HCT116 (cell line): Measurements from ENCODE around the gene MMP24. TPM values are rescaled to one million over a fixed set of nuclear protein-coding genes. Genes with fewer than 3 reads are reported as not detected.
A peak's percentile ranks its signal among the peaks of the same experiment; 100 is the strongest.

Source experiments
- ATAC-seq: fragments of 200-7000 bp; cut with Tn5 transposase; 2 replicates; pipeline ENCODE4 v1.9.1; 2020; ENCODE audit warnings: mild to moderate bottlenecking, moderate library complexity
- BruUV-seq: library from RNA; stranded (reverse); fragments of 400-500 nt; replicated peaks from 2 replicates; lab custom pipeline; 2021; lab: Mats Ljungman, UMichigan
- CTCF ChIA-PET: fragments of 300-600 bp; sonication (Branson Sonifier 250); formaldehyde crosslinking; loops from one replicate; lab custom pipeline; 2021; ENCODE audit warnings: antibody characterized with exemption; lab: Charles Lee
- POLR2A ChIA-PET: fragments of 300-600, 350-600 bp; sonication (Branson Sonifier 250); formaldehyde crosslinking; loops from one replicate; lab custom pipeline; 2021; ENCODE audit warnings: antibody characterized with exemption; lab: Charles Lee
- RAD21 ChIA-PET, 2 experiments: fragments of 300-600 bp; sonication (Branson Sonifier 250); formaldehyde crosslinking; loops; one replicate each; lab custom pipeline; 2023; ENCODE audit warnings: low total read pairs in 2 of 2; ENCODE audit not compliant: uncharacterized antibody in 2 of 2, unreplicated experiment in 2 of 2, low non-redundant PET in 1 of 2; lab: Charles Lee
- DNase-seq: peaks from one replicate; pipeline ENCODE4 v3.0.0-alpha.2; 2010; ENCODE audit warnings: low read depth, low spot score
- H2AFZ ChIP-seq: fragments of 200-600 bp; shearing (Covaris generic), sonication (generic); 2 replicates; pipeline ENCODE4 v1.6.1; 2017; ENCODE audit warnings: low read depth, mixed run types, mixed read lengths, antibody characterized with exemption, low read length; ENCODE audit not compliant: poor library complexity, severe bottlenecking
- H3K27ac ChIP-seq: 2 replicates; pipeline ENCODE4 v1.5.1; 2012; ENCODE audit warnings: low read depth, low read length
- H3K27me3 ChIP-seq: fragments of 200-600 bp; sonication (generic); 2 replicates; pipeline ENCODE4 v1.6.1; 2016; ENCODE audit warnings: mixed run types, low read length, mixed read lengths; ENCODE audit not compliant: insufficient read depth
- H3K36me3 ChIP-seq, 2 experiments: fragments of 200-500 bp in 1 of 2; fragments of 200-600 bp in 1 of 2; sonication (Bioruptor generic) in 1 of 2; sonication (generic) in 1 of 2; 2 replicates each; pipeline versions ENCODE4 v1.5.1 to v1.6.1; 2014 to 2016; ENCODE audit warnings: low read length in 2 of 2, inconsistent platforms in 1 of 2, mixed read lengths in 1 of 2, mixed run types in 1 of 2; ENCODE audit not compliant: insufficient read depth in 2 of 2, control insufficient read depth in 1 of 2
- H3K4me1 ChIP-seq, 2 experiments: fragments of 200-600 bp in 1 of 2; sonication (generic) in 1 of 2; 2 replicates each; pipeline versions ENCODE4 v1.5.1 to v1.6.1; 2012 to 2017; ENCODE audit warnings: low read length in 2 of 2, inconsistent platforms in 1 of 2, mild to moderate bottlenecking in 1 of 2, mixed read lengths in 1 of 2, mixed run types in 1 of 2, moderate library complexity in 1 of 2; ENCODE audit not compliant: insufficient read depth in 2 of 2, control insufficient read depth in 1 of 2
- H3K4me2 ChIP-seq: fragments of 200-600 bp; sonication (generic); 2 replicates; pipeline ENCODE4 v1.6.1; 2017; ENCODE audit warnings: mixed run types, low read length, mixed read lengths
- H3K4me3 ChIP-seq, 2 experiments: fragments of 200-600 bp in 1 of 2; sonication (generic) in 1 of 2; replicated peaks in 1 of 2; 2 replicates each; pipeline ENCODE4 v1.5.1; 2011 to 2016; ENCODE audit warnings: low read length in 2 of 2, control low read depth in 1 of 2, low read depth in 1 of 2, mild to moderate bottlenecking in 1 of 2, mixed read lengths in 1 of 2, mixed run types in 1 of 2
- H3K79me2 ChIP-seq: fragments of 200-600 bp; sonication (generic); 2 replicates; pipeline ENCODE4 v1.6.1; 2017; ENCODE audit warnings: mild to moderate bottlenecking, mixed run types, low read length, moderate library complexity, mixed read lengths; ENCODE audit not compliant: insufficient read depth
- H3K9ac ChIP-seq: fragments of 200-600 bp; sonication (generic); 2 replicates; pipeline ENCODE4 v1.6.1; 2016; ENCODE audit warnings: low read length, mixed read lengths
- H3K9me2 ChIP-seq: fragments of 200-600 bp; sonication (generic), shearing (Covaris generic); 2 replicates; pipeline ENCODE4 v1.6.1; 2017; ENCODE audit warnings: mixed run types, mild to moderate bottlenecking, moderate library complexity; ENCODE audit not compliant: insufficient read depth
- H3K9me3 ChIP-seq, 2 experiments: fragments of 200-500 bp in 1 of 2; fragments of 200-600 bp in 1 of 2; sonication (Bioruptor generic) in 1 of 2; sonication (generic) in 1 of 2; 2 replicates each; pipeline ENCODE4 v1.6.1; 2014 to 2017; ENCODE audit warnings: low read length in 2 of 2, mixed read lengths in 2 of 2, inconsistent platforms in 1 of 2, low read depth in 1 of 2, mild to moderate bottlenecking in 1 of 2, mixed run types in 1 of 2, moderate library complexity in 1 of 2; ENCODE audit not compliant: control insufficient read depth in 1 of 2, insufficient read depth in 1 of 2
- H4K20me1 ChIP-seq: fragments of 200-600 bp; sonication (generic), shearing (Covaris generic); 2 replicates; pipeline ENCODE4 v1.6.1; 2017; ENCODE audit warnings: mixed run types, mild to moderate bottlenecking, moderate library complexity; ENCODE audit not compliant: insufficient read depth
- CBX3 ChIP-seq: IDR thresholded peaks from 2 replicates; pipeline ENCODE4 v1.6.1; 2012; ENCODE audit warnings: low read depth
- CEBPB ChIP-seq: IDR thresholded peaks from 2 replicates; pipeline ENCODE4 v1.6.1; 2012; ENCODE audit warnings: low read depth
- CTCF ChIP-seq, 3 experiments: fragments of 200-600 bp in 1 of 3; sonication (generic) in 1 of 3; IDR thresholded peaks in 2 of 3; conservative IDR thresholded peaks in 1 of 3; 2 replicates each; pipeline ENCODE4 v1.5.1; 2012 to 2017; ENCODE audit warnings: low read depth in 2 of 3, low read length in 2 of 3, antibody characterized with exemption in 1 of 3, borderline replicate concordance in 1 of 3, control low read depth in 1 of 3, mild to moderate bottlenecking in 1 of 3, mixed read lengths in 1 of 3, mixed run types in 1 of 3, moderate library complexity in 1 of 3; ENCODE audit not compliant: insufficient read depth in 1 of 3
- EGR1 ChIP-seq: IDR thresholded peaks from 2 replicates; pipeline ENCODE4 v1.6.1; 2012; ENCODE audit warnings: low read depth
- EZH2 ChIP-seq: fragments of 200-600 bp; sonication (generic); IDR thresholded peaks from 2 replicates; pipeline ENCODE4 v1.6.1; 2017; ENCODE audit warnings: antibody characterized with exemption, mixed run types
- EZH2phosphoT487 ChIP-seq: fragments of 200-600 bp; IDR thresholded peaks from 2 replicates; pipeline ENCODE4 v1.6.1; 2018; ENCODE audit warnings: antibody characterized with exemption, borderline replicate concordance
- FOSL1 ChIP-seq: IDR thresholded peaks from 2 replicates; pipeline ENCODE4 v1.6.1; 2012; ENCODE audit warnings: low read depth
- JUND ChIP-seq: IDR thresholded peaks from 2 replicates; pipeline ENCODE4 v1.6.1; 2012
- MAX ChIP-seq: IDR thresholded peaks from 2 replicates; pipeline ENCODE4 v1.6.1; 2012
- POLR2A ChIP-seq: IDR thresholded peaks from 2 replicates; pipeline ENCODE4 v1.7.0; 2011; ENCODE audit warnings: borderline replicate concordance; ENCODE audit not compliant: insufficient read depth, insufficient read length; ENCODE audit errors: extremely low read depth
- REST ChIP-seq: IDR thresholded peaks from 2 replicates; pipeline ENCODE4 v1.6.1; 2012; ENCODE audit warnings: low read depth
- SP1 ChIP-seq: IDR thresholded peaks from 2 replicates; pipeline ENCODE4 v1.6.1; 2012; ENCODE audit warnings: low read depth
- SRF ChIP-seq: IDR thresholded peaks from 2 replicates; pipeline ENCODE4 v1.6.1; 2012; ENCODE audit warnings: low read depth
- TCF7L2 ChIP-seq: IDR thresholded peaks from 2 replicates; pipeline ENCODE4 v1.7.0; 2011; ENCODE audit warnings: borderline replicate concordance, inconsistent platforms; ENCODE audit not compliant: insufficient read depth, insufficient read length; ENCODE audit errors: extremely low read depth
- ZBTB33 ChIP-seq: IDR thresholded peaks from 2 replicates; pipeline ENCODE4 v1.6.1; 2011; ENCODE audit warnings: mild to moderate bottlenecking, low read length, moderate library complexity; ENCODE audit not compliant: insufficient replicate concordance; ENCODE audit errors: extremely low read depth
- ZFX ChIP-seq: fragments of 450-650 bp; IDR thresholded peaks from 2 replicates; pipeline ENCODE4 v1.6.1; 2017
- ZNF274 ChIP-seq: fragments of 200-500 bp; sonication (Bioruptor generic); IDR thresholded peaks from 2 replicates; pipeline ENCODE4 v1.6.1; 2014; ENCODE audit warnings: mild to moderate bottlenecking, low read depth, low read length, inconsistent platforms
- intact Hi-C: fragments of 100-400 bp; cut with micrococcal nuclease; formaldehyde crosslinking; loops from 2 replicates; pipeline ENCODE4 v1.10.0; 2022
- total RNA-seq: library from RNA; stranded (reverse); gene quantifications from one replicate; pipeline ENCODE4 v1.2.1, GENCODE V29; 2021; ENCODE audit not compliant: unreplicated experiment

The MMP24 gene
- total RNA-seq, 1 experiment from 2014 or later, result not detected

- no TSS peak for BruUV-seq
Observed at GRCh38 chr20:35215066-35215956, 11.2 kb upstream of the MMP24 start.

More at GRCh38 chr20:35215066-35215956, 11.2 kb upstream of the MMP24 start:
- H3K4me2 ChIP-seq, result peak overlapping the region; percentile 29; the same call in 1 of the 2 replicates
- peaks cover 0 to 6% of the 10 kb centered on the region in 2 experiments; a peak in 2 of 4 replicates for H3K4me1 ChIP-seq
- POLR2A ChIA-PET, result no interaction called here
- DNase-seq (no peak), ATAC-seq (peak; percentile 55; the same call in 1 of the 2 replicates)
- H3K79me2 ChIP-seq, result no peaks in the 10 kb centered on the region
- H4K20me1 ChIP-seq, result no peaks in the 10 kb centered on the region
- H3K9ac ChIP-seq, result no peak overlapping the region
- H3K9me3 ChIP-seq, result no peaks in the 10 kb centered on the region
- no peak for TF ChIP-seq TCF7L2
- TF ChIP-seq FOSL1, result no peak
- no peak for TF ChIP-seq ZNF274
- TF ChIP-seq ZFX, result no peak
- no peak for TF ChIP-seq CBX3
- TF ChIP-seq EGR1, result no peak
- no peak for TF ChIP-seq CEBPB
- TF ChIP-seq MAX, result no peak
- TF ChIP-seq ZBTB33, result no peak
- no peak for TF ChIP-seq REST
- no peak for TF ChIP-seq CTCF (IDR thresholded peaks at IDR 0.05 in 2 of 3, conservative IDR thresholded peaks at IDR 0.05 in 1 of 3; ENCODE audit: borderline replicate concordance in 1 of 3, insufficient read depth in 1 of 3, low read depth in 2 of 3, low read length in 2 of 3)
- no peak for TF ChIP-seq POLR2A
- TF ChIP-seq SRF, result no peak
- no peak for TF ChIP-seq SP1
- TF ChIP-seq EZH2phosphoT487, result no peak
- TF ChIP-seq JUND, result no peak
- no peak for TF ChIP-seq EZH2
- no peaks in the 10 kb centered on the region for H3K9me2 ChIP-seq
- RAD21 ChIA-PET, result interaction anchor here in 1 of 2 experiments (0.6 kb wide), 1 partner anchor 70 kb away, joined by 3 read pairs; no protein-coding TSS in a partner anchor
- no peaks in the 10 kb centered on the region for H3K36me3 ChIP-seq
- no peak overlapping the region for H2AFZ ChIP-seq
- CTCF ChIA-PET, result no interaction called here
- no peak overlapping the region for H3K27ac ChIP-seq
- H3K4me3 ChIP-seq, result no peak overlapping the region
- intact Hi-C loops, result no loop called here
- no peaks in the 10 kb centered on the region for H3K27me3 ChIP-seq
